ENCODE data around the gene CD99. TPM values are rescaled to one million over a fixed set of nuclear protein-coding genes. Genes with fewer than 3 reads are reported as not detected.
"Not testable (repeated sequence)": the region's sequence is repeated elsewhere in the genome, so short reads cannot be mapped to it uniquely, and the experiment has no call there.

CD99 gene
- total RNA-seq, 2 donors from 2014 or later, result 126 to 183 TPM

GRCh38 chrX:2748815-2749188, 57.7 kb downstream of the CD99 start:
- TF ChIP-seq, protein P1, sequence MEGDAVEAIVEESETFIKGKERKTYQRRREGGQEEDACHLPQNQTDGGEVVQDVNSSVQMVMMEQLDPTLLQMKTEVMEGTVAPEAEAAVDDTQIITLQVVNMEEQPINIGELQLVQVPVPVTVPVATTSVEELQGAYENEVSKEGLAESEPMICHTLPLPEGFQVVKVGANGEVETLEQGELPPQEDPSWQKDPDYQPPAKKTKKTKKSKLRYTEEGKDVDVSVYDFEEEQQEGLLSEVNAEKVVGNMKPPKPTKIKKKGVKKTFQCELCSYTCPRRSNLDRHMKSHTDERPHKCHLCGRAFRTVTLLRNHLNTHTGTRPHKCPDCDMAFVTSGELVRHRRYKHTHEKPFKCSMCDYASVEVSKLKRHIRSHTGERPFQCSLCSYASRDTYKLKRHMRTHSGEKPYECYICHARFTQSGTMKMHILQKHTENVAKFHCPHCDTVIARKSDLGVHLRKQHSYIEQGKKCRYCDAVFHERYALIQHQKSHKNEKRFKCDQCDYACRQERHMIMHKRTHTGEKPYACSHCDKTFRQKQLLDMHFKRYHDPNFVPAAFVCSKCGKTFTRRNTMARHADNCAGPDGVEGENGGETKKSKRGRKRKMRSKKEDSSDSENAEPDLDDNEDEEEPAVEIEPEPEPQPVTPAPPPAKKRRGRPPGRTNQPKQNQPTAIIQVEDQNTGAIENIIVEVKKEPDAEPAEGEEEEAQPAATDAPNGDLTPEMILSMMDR (IDR thresholded peaks at IDR 0.05), result no peak
- no peak for TF ChIP-seq POLR2A (IDR thresholded peaks at IDR 0.05)
- Histone ChIP-seq H3K4me1 (peaks cover 13% of the 10 kb centered on the region), H3K4me3 (no peak overlapping the region), H3K9me3 (no peaks in the 10 kb centered on the region), H3K27me3 (no peaks in the 10 kb centered on the region), H3K36me3 (replicated peaks in 1 of 2; ENCODE audit: insufficient read depth in 1 of 2, low read depth in 2 of 2) (no peaks in the 10 kb centered on the region), H3K27ac (no peak overlapping the region)
- DNase-seq, result no peak
- intact Hi-C loops (cut with DNase I), result no loop called here
- whole genome bisulfite sequencing, 2 donors, result 31 to 54% methylated on average over 1 of the region's 1 CpG
- ATAC-seq, result no peak

- WGBS, 2 donors, result 29 to 51% methylated on average over 3 of the region's 3 CpGs
- DNase-seq (no peak), ATAC-seq (no peak)
- no peak for TF ChIP-seq POLR2A (IDR thresholded peaks at IDR 0.05)
- TF ChIP-seq, protein P1 (IDR thresholded peaks at IDR 0.05), result no peak
- no peak overlapping the region for H3K4me3 ChIP-seq
- no peak overlapping the region for H3K27ac ChIP-seq
- H3K9me3 ChIP-seq, result no peaks in the 10 kb centered on the region
- H3K4me1 ChIP-seq, result peaks cover 3% of the 10 kb centered on the region
- H3K27me3 ChIP-seq, result no peaks in the 10 kb centered on the region
- intact Hi-C loops (cut with DNase I), result no loop called here
- no peaks in the 10 kb centered on the region for H3K36me3 ChIP-seq (replicated peaks in 1 of 2; ENCODE audit: insufficient read depth in 1 of 2, low read depth in 2 of 2)
These were observed 60.2 kb downstream of the CD99 start for GRCh38 chrX:2751291-2751690.

DNA sequence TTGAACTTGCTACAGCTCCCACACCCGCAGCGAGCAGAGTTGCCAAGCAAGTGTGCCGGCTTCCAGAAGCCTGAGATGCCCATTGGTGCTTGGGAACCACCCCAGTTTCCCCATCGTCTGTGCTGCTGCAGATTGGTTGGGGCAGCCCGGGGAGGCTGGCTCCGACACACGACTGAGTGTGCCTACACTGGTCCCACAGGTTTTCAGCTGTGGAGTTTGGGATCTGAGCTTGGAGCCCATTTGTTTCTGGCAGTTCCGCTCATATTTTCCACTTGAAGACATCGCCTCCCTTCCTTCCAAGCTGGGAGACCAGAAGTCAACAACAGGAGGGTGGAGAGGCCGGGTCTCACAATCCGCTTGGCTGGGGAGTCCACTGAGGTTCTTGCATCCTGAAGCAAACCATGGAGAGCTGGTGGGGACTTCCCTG, 60.8 kb downstream of the CD99 start, which contains the start of gene XG:
TSS of gene XG (plus strand) at position 167 of the 427 bp plus-strand sequence. CDS start at position 402, 235 bp downstream.
- H3K27ac ChIP-seq; H3K4me1 ChIP-seq; DNase-seq; H3K9me3 ChIP-seq; H3K4me3 ChIP-seq; H3K27me3 ChIP-seq; H3K36me3 ChIP-seq (replicated peaks in 1 of 2; ENCODE audit: insufficient read depth in 1 of 2, low read depth in 2 of 2); ATAC-seq; intact Hi-C loops (cut with DNase I): not testable (repeated sequence)
- 71 to 92% methylated on average over 4 to 11 of the region's 11 CpGs for WGBS, 2 donors

DNA sequence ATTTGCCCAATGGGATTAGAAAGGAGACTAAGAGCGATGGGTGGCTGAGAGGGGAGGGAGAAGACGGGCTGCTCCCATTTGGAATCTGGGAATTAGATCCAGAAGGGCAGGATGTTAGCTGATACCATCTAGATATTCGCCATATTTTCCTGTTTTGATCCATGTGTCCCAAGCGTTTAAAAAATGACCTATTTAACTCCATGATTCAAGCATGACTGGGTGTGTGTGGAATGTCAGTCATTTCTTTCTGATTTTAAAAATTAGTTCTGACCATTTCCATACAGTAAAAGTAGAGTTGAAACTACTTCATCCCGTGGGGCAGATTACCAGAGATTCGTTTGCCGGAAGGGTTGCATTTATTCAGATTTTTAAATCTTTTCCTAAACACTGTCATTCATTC, 61.3 kb downstream of the CD99 start:
- H3K4me3 ChIP-seq, result not testable (repeated sequence)
- WGBS, 2 donors, result 80 to 85% methylated on average over 5 to 7 of the region's 7 CpGs

DNA sequence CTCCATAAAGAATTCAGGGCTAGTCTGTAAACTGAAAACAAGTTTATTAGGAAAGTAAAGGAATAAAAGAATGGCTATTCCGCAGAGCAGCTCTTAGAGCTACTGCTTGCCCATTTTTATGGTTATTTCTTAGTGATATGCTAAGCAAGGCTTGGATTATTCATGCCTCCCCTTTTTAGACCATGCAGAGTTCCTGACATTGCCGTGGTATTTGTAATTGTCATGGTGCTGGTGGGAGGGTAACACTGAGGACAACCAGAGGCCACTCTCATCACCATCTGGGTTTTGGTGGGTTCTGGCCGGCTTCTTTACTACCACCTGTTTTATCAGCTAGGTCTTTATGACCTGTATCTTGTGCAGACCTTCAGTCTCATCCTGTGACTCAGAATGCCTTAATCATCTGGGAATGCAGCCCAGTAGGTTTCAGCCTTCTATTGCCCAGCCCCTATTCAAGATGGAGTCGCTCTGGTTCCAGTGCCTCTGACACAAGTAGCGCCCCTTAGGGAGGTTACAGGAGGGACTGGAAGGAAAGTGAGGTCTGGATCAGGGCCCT, 64.1 kb downstream of the CD99 start:
- DNase-seq; H3K36me3 ChIP-seq (replicated peaks in 1 of 2; ENCODE audit: insufficient read depth in 1 of 2, low read depth in 2 of 2); H3K4me1 ChIP-seq; H3K9me3 ChIP-seq; H3K4me3 ChIP-seq; ATAC-seq; H3K27me3 ChIP-seq; H3K27ac ChIP-seq; intact Hi-C loops (cut with DNase I): not testable (repeated sequence)
- 80 to 87% methylated on average over 4 to 5 of the region's 5 CpGs for WGBS, 2 donors

More for the DNA sequence above, 61.3 kb downstream of the CD99 start:
- H3K36me3 ChIP-seq (replicated peaks in 1 of 2; ENCODE audit: insufficient read depth in 1 of 2, low read depth in 2 of 2); ATAC-seq; H3K27me3 ChIP-seq; intact Hi-C loops (cut with DNase I); DNase-seq; H3K9me3 ChIP-seq; H3K4me1 ChIP-seq; H3K27ac ChIP-seq: not testable (repeated sequence)

DNA sequence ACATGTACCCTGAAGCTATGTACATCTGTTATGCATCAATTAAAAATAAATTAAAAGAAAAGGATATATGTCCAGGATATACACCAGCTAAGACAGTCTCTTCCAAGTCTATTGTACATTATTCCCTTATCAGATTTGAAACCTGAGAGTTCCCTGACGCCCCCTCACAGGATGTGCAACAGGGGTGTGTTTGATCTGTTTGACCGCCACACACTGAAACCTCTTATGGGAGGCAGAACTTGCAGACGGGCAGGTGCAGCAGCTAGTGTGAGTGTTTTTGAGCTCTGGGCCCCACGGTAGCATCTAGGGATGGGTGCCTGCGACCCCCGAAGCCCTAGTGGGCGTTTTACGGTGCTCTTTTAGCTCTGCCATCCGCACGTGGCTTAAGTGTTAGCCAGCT, 65.5 kb downstream of the CD99 start:
- Histone ChIP-seq H3K27ac (no peak overlapping the region), H3K9me3 (no peaks in the 10 kb centered on the region), H3K36me3 (replicated peaks in 1 of 2; ENCODE audit: insufficient read depth in 1 of 2, low read depth in 2 of 2) (no peaks in the 10 kb centered on the region), H3K27me3 (no peaks in the 10 kb centered on the region), H3K4me1 (no peaks in the 10 kb centered on the region), H3K4me3 (no peak overlapping the region)
- intact Hi-C loops (cut with DNase I), result no loop called here
- DNase-seq (no peak), ATAC-seq (no peak)
- TF ChIP-seq POLR2A (IDR thresholded peaks at IDR 0.05), result no peak
- TF ChIP-seq, protein P1 (IDR thresholded peaks at IDR 0.05), result no peak
- WGBS, 2 donors, result 52 to 85% methylated on average over 5 to 9 of the region's 10 CpGs

All from body of pancreas (tissue), 4 donors.